Cortex of kidney (tissue), 1 donor: ENCODE data around the gene KIF19.

Source experiments
- DNase-seq: peaks from one replicate; lab custom pipeline; 2025; lab: John Stamatoyannopoulos, UW

Gene KIF19

DNA sequence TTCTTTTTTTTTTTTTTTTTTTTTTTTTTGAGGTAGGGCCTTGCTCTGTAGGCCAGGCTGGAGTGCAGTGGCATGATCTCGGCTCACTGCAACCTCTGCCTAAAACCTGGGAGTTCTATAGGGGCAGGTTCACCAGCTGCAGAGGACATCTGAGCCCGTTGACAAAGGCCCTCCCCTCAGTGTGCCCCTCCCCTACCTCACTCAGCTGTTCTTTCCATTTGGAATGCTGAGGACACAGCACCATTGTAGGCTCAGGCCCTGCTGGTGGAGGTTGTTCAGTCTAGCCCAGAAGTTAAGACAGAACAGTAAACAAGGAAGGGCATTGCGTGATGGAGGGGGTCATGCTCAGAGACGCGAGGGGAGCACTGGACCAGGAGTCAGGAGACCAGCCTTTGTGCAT is 21.8 kb upstream of the KIF19 start:
- no peak for DNase-seq

DNA sequence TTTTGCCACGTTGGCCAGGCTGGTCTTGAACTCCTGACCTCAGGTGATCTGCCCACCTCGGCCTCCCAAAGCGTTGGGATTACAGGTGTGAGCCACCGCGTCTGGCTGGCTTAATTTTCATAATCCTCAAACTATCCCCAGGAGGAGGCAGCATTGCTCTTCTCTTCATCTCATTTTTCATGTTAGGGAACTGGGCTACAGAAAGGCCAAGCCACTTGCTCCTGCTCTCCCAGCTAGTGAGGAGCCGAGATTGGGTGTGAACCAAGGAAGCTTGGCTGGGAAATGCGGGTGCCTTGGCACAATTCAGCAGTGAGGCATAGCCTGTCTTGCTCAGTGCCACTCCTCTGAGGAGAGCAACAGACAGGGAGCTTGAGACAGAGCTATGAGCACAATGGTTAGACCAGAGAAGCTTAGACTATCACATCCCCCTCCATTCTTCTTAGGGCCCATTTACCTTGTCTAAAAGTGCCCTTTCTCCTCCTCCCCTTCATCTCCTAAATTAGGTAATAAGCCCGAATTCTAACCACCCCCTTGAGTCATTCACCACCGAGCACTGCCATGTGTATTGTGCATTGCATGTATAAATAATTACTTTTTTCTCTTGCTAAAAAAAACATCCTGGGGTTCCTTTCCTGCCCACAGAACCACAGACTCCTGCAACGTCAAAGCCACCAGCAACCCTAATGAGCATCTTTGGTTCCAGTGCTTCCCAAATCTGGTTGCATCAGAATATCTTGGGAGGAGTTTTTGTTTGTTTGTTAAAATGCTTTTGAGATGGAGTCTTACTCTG is 20.0 kb upstream of the KIF19 start:
- DNase-seq, result no peak

DNA sequence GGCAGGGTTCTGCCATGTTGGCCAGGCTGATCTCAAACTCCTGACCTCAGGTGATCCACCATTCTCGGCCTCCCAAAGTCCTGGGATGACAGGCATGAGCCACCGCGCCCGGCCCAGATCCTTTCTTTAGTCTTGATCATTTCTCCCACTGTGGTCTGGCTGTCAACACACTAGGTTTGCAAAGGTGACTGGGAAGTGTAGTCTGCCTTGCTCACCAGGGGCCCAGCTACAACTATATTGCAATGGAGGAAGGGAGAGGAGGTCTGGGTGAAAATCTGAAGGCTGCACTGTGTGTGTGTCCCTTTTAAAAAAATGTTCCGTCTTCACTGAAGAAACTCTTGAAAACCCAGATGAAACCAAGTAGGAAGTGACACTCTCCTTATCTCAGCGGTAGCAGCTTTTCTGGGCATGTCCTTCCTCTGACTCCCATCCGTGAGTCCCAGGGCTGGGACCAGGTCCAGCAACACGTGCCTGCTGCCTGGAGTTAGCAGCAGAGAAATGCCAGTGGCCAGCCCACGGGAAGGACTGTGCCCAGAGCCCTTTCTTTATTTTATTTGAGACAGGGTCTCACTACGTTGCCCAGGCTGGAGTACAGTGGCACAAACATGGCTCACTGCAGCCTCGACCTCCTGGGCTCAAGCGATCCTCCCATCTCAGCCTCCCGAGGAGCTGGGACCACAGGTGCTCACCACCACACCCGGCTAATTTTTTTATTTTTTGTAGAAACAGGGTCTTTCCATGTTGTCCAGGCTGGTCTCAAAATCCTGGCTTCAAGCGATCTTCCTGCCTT is 17.8 kb upstream of the KIF19 start:
- no peak for DNase-seq

DNA sequence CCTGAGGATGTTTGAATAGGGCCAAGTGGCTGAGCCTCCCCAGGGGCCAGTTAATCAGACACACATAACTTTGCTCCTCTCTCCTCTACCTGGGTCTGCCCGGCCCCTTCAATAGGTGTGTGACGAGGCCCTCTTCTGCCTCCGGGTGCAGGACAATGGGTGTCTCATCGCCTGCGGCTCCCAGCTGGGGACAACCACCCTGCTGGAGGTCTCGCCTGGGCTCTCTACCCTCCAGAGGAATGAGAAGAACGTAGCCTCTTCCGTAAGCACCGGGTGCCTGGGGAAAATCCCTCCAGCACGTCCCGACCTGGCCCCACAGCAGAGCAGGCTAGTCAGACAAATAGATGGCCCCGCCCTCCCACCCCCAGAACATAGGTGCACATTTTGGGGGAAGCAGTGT is 16.1 kb upstream of the KIF19 start:
- DNase-seq, result no peak

DNA sequence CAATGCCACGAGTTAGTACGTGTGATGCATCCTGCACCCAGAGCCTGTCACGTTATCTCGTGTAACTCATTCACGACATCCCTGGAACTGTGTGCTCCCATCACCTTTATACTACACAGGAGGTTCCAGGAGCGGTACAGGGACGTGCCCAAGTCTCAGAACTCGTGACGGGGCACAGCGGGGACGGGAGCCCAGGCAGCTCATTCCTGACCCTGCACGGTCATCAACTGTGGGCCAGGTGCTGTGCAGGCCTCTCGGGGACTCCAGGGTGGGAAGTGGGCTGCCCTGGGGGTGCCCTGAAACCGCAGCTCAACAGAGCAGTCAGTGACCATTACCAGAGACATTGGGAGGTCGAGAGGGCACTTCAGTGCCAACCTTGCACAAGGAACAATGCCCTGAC is 11.1 kb upstream of the KIF19 start:
- no peak for DNase-seq

DNA sequence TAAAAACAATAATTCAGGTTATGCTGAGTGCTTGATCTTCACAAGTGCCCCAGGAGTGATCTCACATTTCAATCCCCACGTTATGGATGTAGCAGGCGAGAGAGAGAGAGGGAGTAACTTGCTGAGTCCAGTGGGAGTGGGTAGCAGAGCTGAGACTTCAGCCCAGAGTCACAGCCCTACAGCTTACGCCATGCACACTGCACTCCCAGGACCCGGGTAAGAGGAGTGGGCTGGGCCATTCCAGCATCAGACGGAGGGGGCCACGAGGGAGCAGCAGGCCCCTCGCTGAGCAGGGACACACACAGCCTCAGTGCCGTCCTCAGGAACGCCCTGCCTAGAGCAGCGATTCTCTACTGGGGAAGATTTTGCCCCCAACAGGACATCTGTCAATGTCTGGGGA is 9.8 kb upstream of the KIF19 start:
- DNase-seq, result no peak

DNA sequence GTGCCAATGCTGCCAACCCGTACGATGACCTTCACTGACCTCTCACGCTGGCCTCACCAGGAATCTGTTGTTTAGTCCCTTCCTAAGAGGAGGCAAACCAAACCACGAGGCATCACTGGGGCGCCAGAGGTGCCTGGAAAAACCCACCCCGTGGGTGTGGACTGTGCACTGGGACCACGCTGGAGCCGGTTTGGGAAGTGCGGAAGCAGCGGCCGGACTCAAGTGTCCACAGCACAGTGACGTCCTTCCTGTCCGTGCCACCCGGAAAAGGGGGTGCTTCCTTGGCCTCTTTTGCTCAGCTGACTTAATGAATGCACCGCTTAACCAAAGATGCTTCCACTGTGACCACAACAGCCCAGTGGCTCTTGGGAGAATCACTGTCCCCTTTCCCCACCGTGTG is 9.0 kb upstream of the KIF19 start:
- DNase-seq, result no peak

DNA sequence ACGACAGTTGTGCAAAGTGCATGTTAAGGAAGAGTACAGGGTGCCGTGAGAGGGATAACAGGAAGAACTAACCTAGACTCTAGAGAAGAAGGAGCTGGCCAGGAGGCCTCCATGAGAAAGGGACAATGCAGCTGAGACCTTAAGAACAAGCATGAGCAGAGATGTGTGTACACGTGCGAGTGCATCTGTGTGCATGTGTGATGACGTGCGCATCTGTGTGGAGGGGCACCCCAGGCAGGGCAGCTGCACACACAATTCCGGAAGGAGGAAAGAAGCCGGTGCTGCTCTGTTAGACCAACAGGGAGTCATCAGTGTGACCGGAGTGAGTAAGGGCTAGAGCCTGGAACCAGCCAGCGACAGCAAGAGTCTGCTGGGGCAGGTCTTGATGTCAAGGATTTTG is 7.6 kb upstream of the KIF19 start:
- no peak for DNase-seq

DNA sequence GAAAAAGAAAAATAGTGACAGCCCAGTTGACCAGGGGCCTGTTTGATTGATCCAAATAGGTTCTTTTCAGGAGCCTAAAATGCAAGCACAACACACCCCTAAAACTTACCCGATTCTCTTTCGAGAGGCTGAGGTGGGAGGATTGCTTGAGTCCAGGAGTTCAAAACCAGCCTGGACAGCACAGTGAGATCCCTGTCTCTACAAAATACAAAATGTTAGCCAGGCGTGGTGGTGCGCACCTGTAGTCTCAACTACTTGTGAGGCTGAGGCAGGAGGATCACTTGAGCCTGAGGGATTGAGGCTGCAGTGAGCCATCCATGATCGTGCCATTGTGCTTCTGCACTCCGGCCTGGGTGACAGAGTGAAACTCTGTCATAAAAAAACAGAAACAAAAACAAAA is 1.5 kb upstream of the KIF19 start:
- no peak for DNase-seq

DNA sequence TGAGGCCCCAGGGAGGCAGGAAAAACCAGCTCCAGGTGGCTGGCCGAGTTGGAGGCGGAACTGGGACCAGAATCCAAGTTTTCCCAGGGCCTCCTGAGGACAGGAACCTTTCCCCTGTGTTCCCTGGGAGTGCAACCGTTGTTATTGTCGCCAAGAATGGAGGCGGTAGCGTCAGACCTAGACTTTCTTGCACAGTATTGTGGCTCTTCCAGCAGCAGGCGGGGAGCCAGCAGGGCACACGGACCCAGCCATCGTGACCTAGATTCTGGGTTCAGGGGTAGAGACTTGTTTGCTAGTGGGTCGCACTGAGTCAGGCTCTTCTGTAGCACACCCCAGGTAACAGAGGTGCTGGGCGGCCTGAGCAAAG is 667 bp upstream of the KIF19 start:
- DNase-seq, result no peak

DNA sequence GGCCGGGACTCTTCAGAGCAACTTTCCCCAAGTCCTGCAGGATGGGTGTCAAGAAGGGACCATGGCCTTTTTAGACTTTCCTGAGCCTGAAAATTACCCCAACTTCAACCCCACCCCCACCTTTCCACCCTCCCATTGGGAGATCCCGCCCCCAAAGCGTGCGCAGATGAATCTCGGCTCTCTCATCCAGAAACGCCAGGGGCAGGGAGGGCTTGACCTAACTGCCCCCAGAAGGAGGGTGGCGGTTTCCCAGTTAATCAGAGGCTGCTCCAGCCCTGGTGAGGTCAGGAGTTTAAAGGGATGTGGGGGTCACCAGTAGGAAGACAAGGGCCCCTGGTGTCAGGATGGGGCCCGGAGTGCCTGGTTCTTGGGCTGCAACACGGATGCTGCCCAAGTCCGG is 480 bp downstream of the KIF19 start:
- DNase-seq, result no peak

DNA sequence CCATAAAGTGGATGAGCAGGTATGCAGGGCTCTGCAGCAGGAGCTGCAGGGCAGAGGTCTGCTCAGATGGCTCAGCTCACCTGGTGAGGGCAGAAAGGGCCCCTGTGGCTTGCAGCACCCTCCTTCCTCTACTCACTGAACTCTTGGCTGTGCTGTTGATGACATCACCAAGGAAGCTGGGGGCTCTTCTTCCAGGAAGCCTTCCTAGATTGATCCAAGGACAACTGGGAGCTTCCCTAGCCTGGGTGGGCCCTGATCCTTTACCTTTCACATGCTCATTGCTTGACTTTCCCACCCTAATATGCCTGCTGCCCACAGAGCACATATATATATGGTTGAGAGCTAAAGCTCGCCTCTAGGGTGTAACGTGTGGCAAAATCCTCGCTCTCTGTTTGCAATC is 2.5 kb downstream of the KIF19 start:
- no peak for DNase-seq

DNA sequence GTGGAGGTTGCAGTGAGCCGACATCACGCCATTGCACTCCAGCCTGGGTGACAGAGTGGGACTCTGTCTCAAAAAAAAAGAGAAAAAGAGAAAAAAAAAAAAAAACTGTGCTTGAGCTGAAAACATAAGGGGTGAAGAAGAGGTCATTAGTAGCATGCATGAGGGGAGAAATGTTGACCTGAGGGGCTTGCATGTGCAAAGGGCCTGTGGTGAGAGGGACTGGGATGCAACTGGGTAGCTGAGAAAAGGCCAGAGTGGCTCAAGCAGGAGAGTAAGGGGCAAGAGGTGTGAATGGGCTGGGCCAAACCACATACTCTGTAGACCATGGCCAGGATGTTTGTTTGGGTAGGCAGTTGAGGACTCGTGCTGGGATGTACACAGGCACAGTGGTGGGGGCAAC is 3.4 kb downstream of the KIF19 start:
- DNase-seq, result no peak

DNA sequence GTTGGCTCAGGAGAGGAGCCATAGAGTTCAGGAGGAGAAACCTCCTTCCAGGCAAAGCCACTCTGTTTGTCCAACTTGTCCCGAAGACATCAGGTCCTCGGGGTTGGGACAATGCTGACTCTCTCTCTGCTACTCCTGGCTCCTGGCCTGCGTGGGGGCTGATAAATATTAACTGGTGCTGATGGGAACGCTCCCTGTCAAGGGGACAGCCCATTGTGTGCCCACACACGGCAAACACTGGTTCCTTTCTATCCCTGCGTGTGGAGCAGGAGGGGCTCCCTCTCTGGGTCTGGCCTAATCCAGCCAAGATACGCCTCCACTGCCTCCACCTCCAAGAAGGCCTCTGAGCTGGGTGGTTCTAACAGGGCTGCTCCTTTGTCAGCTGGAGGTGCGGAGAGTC is 4.4 kb downstream of the KIF19 start:
- DNase-seq, result no peak

DNA sequence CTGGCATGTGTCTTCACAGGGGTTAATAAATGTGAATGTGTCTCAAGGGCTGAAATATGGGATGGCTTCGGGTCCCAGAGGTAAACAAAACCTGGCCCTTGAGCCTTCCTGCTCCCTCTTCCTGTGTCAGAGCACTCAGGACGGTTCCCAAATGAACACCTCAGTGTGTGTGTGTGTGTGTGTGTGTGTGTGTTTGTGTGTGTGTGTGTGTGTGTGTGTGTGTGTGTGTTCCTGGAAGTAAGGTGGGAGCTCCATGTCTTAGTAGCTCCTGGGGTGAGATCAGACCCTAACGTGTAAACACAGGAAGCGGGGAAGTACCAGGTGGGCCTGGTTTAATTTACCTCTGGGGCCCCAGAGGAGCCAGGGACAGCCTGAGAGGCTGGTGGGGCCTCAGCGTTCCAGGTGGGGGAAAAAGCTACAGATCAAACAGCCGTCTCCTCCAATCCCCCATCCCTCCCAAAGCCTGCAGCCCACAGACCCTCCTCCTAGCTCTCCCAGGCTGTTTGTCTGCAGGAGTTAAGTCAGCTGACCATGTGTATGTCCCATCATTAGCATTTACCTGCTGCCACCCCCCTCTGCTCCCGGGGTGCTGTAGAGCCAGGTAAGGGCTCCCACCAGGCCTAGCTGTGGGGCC is 6.1 kb downstream of the KIF19 start:
- no peak for DNase-seq

DNA sequence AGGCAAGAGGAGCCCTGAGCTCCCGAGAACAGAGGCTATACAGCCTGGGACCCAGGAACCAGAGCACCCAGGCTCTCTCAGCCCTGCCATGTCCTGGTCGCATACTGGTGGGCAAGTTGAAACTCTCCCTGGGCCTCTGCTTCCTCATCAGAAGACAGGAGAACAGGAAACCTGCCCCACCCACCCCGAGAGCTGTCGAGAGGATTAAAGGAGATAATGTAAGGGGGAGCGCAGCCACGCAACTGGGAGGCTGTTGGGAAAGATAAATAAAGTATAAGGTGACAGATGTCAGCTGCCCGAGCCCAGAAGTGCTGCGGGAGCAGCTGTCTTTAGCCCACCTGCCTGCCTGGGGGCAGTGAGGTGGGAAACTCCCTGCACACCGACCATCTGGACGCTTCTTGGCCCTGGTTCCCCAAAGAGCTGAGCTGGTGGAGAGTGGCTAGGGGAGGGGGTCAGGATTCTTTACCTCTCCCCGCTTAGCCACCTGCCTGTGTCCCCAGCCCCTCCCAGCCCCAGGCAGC is 6.8 kb downstream of the KIF19 start:
- DNase-seq, result no peak

DNA sequence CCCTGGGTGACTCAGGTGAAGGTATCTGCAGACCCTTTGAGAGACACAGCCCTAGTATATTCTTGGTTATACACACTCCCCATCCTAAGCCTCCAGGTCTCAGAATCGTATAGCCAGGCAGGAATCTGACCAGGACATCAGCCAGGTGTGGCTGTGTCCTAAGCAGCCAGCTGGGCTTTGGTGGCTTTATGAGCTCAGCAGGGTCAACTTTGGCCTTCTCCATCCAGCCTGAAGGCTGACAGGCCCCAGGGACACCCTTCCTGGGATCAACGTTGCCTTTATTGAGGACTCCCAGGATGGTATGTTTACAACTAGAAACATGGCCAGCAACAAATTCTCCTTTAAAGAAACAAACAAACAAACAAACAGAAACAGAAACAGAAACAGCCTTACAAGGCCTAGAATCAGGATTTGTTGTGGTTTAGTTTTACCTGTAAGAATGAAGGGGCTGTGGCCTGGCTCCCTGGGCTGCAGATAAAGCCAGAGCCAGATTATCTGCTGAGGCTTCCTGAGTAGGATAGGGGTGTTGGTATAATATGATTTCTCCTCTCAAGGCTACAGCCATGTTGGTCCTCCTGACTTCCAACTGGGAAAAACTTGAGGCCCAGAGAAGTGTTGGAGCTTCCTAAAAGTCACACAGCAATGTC is 8.5 kb downstream of the KIF19 start:
- DNase-seq, result no peak

DNA sequence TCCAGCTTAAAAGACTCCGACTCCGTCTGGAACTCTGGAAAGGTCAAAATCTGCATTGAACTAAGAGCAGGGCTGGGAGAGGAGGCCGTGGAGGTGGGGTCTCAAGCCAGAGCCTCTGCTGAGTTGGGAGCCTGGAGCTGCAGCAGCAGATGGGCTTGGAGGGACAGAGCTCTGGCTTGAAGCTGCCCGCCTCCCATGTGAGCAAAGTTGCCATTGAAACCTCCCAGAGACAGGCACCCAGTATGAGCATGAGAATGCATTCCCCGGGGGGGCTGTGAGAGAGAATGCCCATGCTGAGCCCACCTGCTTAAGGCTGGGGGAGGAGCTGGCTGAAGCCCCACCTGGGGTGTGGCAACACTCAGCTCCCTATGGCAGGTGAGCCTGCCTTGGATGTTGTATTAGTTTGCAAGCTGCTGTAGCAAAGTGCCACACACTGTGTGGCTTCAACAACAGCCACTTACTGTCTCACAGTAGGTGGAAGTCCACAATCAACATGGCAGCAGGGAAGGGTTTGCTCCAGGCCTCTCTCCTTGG is 9.6 kb downstream of the KIF19 start:
- DNase-seq, result no peak

DNA sequence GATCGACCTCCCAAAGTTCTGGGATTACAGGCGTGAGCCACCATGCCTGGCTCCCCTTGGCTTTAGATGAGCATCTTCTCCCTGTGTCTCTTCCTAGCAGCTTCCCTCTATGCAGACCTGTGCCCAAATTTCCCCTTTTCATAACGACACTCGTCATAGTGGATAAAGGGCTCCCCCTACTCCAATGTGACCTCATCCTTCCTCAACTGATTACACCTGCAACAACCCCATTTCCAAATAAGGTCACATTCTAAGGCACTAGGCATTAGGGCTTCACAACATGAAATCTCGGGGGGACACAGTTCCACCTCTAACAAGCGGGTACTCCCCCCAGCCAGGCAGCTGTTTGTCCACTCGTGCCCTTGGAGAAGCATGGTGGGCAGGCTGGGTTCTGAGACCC is 10.3 kb downstream of the KIF19 start:
- no peak for DNase-seq

DNA sequence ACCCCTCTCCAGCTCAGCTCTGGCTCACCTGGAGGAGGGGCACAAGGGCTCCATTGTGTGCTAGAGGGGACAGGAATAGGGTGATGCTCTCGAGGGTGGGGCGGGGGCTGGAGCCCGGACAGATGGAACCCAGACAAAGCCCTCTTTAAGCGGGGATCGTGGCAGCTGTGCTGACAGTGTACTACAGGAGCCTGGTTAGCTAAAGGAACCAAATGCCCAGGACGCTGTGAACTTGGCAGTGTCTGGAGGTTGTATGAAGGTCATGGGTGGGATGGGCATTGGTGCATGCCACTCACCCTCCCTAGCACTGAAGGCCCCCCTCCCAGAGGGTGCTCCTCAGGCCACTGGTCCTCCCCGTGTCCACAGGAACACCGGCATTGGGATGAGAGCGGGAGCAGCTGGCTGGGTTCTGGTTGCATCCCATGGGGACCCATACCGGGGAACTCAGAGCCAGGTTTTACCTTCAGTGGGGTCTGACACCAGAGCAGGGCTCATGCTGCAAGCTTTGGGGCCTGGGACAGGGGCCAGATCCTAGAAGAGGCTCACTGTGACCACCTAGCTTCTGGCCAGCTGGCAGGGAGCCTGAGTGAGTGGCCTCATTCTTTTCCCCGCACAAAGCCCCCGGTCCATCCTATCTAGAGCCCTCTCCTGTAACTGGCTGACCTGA is 11.9 kb downstream of the KIF19 start:
- no peak for DNase-seq

DNA sequence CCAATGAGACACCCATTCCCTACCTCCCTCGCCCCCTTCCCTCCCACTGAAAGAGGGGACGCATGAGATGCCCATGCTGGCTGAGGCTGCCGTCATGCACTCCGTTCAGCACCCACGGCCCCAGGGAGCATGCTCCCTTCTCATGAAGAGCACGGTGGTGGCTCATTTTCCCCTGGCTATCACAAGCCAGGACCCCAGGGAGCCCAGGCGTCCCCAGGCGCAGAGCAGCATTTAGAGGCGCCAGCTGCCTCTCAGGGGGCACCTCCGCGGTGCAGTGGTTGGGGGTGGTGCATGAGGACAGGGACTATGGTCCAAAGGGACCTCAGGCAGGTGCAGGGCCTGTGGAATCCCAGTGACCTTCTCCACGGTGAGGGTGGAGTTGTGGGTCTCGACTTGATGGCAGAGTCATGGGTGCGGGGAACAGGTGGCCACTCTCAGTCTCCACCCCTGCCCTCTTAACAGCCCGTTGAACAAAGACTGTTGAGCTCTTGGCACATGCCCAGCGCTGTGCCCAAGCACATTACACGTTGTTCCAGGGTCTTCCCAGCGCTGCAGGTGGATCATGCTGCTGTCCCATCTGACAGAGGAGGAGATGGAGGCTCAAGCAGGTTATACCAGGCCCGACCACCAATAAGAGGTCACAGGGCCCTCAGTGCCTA is 13.6 kb downstream of the KIF19 start:
- DNase-seq, result no peak
